Measurements from ENCODE around the gene RORB.
A peak's percentile ranks its signal among the peaks of the same experiment; 100 is the strongest.

DNA sequence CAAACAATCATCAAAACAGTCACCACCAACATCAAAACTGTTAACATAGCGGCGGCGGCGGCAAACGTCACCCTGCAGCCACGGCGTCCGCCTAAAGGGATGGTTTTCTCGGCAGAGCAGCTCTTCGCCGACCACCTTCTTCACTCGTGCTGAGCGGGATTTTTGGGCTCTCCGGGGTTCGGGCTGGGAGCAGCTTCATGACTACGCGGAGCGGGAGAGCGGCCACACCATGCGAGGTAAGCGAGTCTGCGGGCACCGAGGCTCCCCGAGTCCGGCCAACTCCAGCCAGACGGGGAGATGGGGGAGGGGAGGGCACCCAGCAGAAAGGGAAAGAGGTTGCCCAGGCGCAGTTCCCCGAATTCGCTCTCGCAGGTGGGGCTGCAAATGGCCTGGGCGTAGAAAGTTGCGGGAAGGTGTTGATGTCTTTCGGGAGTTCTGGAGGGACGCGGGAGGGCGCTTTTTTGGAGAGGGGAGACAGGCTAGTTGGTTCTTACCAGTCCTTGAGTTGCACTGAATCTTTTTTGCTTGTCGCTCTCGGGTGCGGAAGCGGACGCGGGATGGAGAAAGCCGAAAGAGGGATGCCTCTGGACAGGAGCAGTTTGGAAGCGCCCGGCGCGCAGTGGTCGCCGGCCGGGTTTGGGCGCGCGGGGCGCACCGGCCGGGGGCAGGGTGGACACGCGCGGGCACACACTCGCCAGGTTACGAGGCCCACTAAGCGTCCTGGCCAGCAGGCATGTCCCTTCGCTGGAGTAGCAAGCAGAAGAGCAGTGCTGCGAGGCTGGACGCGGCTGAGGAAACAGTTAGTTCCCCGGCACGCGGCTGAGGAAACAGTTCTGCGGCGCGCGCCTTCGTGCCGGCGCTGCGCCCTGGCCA, 849 bp downstream of the RORB start:
- TF ChIP-seq, protein P1, sequence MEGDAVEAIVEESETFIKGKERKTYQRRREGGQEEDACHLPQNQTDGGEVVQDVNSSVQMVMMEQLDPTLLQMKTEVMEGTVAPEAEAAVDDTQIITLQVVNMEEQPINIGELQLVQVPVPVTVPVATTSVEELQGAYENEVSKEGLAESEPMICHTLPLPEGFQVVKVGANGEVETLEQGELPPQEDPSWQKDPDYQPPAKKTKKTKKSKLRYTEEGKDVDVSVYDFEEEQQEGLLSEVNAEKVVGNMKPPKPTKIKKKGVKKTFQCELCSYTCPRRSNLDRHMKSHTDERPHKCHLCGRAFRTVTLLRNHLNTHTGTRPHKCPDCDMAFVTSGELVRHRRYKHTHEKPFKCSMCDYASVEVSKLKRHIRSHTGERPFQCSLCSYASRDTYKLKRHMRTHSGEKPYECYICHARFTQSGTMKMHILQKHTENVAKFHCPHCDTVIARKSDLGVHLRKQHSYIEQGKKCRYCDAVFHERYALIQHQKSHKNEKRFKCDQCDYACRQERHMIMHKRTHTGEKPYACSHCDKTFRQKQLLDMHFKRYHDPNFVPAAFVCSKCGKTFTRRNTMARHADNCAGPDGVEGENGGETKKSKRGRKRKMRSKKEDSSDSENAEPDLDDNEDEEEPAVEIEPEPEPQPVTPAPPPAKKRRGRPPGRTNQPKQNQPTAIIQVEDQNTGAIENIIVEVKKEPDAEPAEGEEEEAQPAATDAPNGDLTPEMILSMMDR (IDR thresholded peaks at IDR 0.05), result no peak
- TF ChIP-seq NFYB (CRISPR knock-in tag; conservative IDR thresholded peaks at IDR 0.05; ENCODE audit: low read depth) (no peak), ETV6 (CRISPR knock-in tag; IDR thresholded peaks at IDR 0.05) (peak; percentile 84; the same call in 1 of the 2 replicates), CREM (CRISPR knock-in tag; IDR thresholded peaks at IDR 0.05) (peak; percentile 34; the same call in 1 of the 2 replicates)
